K562 (cell line): ENCODE results near the gene PLEKHF1. TPM values are rescaled to one million over a fixed set of nuclear protein-coding genes. Genes with fewer than 3 reads are reported as not detected.

Source experiments
- SP1 ChIP-seq: sonication (generic); formaldehyde crosslinking; IDR thresholded peaks from 2 replicates; pipeline ENCODE4 v1.8.1; 2022; ENCODE audit warnings: mild to moderate bottlenecking, missing genetic modification reagents
- polyA plus RNA-seq, 8 experiments: library from polyadenylated mRNA; depleted of rRNA in 4 of 8; stranded (reverse) in 5 of 8; unstranded in 3 of 8; fragments of >200 nt; fragmentation: Nextera tagmentation in 2 of 8; fragmentation: Illumina TruSeq in 1 of 8; extraction: Ambion mirVana in 2 of 8; extraction: Trizol in 1 of 8; gene quantifications; 2 replicates each; pipeline versions ENCODE4 v1.2.1 to v1.2.3, GENCODE V29; 2011 to 2014; ENCODE audit warnings: inconsistent platforms in 1 of 8, missing spikeins in 1 of 8
- total RNA-seq, 7 experiments: library from RNA; depleted of rRNA in 6 of 7; stranded (reverse); fragments of >200 nt in 6 of 7; fragmentation: Illumina TruSeq in 2 of 7; extraction: Trizol in 2 of 7; gene quantifications; 2 replicates each; pipeline versions ENCODE4 v1.2.1 to v1.2.3, GENCODE V29; 2011 to 2021; ENCODE audit warnings: low replicate concordance in 1 of 7
- TF ChIP-seq, protein P1 (sequence below), 2 experiments: fragments of 450-650 bp; formaldehyde crosslinking in 1 of 2; IDR thresholded peaks; 2 replicates each; pipeline versions ENCODE4 v1.4.0 to v1.6.1; 2014 to 2020; ENCODE audit warnings: mild to moderate bottlenecking in 2 of 2, borderline replicate concordance in 1 of 2, low read depth in 1 of 2
- TF ChIP-seq, protein P2 (sequence below): sonication (generic); formaldehyde crosslinking; IDR thresholded peaks from 2 replicates; pipeline ENCODE4 v1.8.0; 2022; ENCODE audit warnings: missing genetic modification reagents, mild to moderate bottlenecking, moderate library complexity, borderline replicate concordance
- TF ChIP-seq, protein P3 (sequence below): IDR thresholded peaks from 2 replicates; pipeline ENCODE4 v1.6.1; 2011; ENCODE audit warnings: borderline replicate concordance, low read depth, mild to moderate bottlenecking, moderate library complexity, low read length; ENCODE audit not compliant: insufficient read depth, poor library complexity, severe bottlenecking

PLEKHF1 gene
- total and polyA plus RNA-seq, 9 of the 15 experiments (the other 6 are each of a cell fraction or from before 2014, with no cell fraction given), result 0.07 to 13.4 (median 3.9) TPM; not detected in 1

DNA sequence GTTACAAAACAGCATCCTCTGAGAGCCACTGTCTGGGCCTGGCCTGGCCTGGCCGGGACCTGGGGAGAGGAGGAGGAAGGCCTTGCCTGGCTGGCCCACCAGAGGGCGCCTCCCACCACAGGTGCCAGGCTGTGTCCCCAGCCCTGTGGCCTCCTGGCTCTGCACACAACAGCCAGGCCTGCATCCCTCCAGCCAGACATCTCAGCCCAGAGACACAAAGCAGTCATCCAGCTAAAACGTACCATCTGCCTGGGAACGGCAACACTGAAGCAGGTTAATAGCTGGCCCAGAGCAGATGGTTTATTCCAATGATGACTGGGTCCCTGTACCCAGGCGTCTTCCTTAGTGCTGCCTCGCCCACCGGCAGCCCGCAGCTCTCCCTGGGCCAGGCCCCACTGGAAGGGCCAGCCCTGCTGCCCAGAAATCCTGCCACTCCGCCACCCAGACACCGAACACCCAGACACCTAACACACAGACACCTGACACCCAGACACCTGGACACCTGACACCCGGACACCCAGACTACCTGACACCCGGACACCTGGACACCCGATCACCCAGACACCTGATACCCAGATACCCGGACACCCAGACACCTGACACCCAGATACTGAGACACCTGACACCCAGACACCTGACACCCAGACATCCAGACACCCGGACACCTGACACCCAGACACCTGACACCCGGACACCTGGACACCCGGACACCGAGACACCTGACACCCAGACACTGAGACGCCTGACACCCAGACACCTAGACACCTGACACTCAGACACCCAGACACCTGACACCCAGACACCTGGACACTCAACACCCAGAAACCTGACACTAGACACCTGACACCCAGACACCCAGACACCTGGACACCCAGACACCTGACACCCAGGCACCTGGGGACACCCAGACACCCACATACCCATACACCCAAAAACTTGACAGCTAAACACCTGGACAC is 29.7 kb downstream of the PLEKHF1 start (continued):
- TF ChIP-seq, protein P1, sequence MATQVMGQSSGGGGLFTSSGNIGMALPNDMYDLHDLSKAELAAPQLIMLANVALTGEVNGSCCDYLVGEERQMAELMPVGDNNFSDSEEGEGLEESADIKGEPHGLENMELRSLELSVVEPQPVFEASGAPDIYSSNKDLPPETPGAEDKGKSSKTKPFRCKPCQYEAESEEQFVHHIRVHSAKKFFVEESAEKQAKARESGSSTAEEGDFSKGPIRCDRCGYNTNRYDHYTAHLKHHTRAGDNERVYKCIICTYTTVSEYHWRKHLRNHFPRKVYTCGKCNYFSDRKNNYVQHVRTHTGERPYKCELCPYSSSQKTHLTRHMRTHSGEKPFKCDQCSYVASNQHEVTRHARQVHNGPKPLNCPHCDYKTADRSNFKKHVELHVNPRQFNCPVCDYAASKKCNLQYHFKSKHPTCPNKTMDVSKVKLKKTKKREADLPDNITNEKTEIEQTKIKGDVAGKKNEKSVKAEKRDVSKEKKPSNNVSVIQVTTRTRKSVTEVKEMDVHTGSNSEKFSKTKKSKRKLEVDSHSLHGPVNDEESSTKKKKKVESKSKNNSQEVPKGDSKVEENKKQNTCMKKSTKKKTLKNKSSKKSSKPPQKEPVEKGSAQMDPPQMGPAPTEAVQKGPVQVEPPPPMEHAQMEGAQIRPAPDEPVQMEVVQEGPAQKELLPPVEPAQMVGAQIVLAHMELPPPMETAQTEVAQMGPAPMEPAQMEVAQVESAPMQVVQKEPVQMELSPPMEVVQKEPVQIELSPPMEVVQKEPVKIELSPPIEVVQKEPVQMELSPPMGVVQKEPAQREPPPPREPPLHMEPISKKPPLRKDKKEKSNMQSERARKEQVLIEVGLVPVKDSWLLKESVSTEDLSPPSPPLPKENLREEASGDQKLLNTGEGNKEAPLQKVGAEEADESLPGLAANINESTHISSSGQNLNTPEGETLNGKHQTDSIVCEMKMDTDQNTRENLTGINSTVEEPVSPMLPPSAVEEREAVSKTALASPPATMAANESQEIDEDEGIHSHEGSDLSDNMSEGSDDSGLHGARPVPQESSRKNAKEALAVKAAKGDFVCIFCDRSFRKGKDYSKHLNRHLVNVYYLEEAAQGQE (IDR thresholded peaks at IDR 0.05; ENCODE audit: borderline replicate concordance), result peak; percentile 66
- TF ChIP-seq, protein P1 (CRISPR knock-in tag; IDR thresholded peaks at IDR 0.05; ENCODE audit: low read depth), result no peak
- no peak for TF ChIP-seq SP1 (CRISPR knock-in tag)
- TF ChIP-seq, protein P2, sequence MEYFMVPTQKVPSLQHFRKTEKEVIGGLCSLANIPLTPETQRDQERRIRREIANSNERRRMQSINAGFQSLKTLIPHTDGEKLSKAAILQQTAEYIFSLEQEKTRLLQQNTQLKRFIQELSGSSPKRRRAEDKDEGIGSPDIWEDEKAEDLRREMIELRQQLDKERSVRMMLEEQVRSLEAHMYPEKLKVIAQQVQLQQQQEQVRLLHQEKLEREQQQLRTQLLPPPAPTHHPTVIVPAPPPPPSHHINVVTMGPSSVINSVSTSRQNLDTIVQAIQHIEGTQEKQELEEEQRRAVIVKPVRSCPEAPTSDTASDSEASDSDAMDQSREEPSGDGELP (CRISPR knock-in tag), result peak; percentile 33; the same call in 1 of the 2 replicates
- TF ChIP-seq, protein P3, sequence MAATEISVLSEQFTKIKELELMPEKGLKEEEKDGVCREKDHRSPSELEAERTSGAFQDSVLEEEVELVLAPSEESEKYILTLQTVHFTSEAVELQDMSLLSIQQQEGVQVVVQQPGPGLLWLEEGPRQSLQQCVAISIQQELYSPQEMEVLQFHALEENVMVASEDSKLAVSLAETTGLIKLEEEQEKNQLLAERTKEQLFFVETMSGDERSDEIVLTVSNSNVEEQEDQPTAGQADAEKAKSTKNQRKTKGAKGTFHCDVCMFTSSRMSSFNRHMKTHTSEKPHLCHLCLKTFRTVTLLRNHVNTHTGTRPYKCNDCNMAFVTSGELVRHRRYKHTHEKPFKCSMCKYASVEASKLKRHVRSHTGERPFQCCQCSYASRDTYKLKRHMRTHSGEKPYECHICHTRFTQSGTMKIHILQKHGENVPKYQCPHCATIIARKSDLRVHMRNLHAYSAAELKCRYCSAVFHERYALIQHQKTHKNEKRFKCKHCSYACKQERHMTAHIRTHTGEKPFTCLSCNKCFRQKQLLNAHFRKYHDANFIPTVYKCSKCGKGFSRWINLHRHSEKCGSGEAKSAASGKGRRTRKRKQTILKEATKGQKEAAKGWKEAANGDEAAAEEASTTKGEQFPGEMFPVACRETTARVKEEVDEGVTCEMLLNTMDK, result peak; percentile 87
